Stomach (tissue), 4 donors: ENCODE data around the gene SLC22A1.

ENCODE experiments used
- CTCF ChIP-seq, 7 experiments: fragments of 450-650 bp in 4 of 7; fragments of 200-600 bp in 3 of 7; sonication (generic) in 3 of 7; IDR thresholded peaks; one replicate each; pipeline ENCODE4 v1.5.1; 2016 to 2019; ENCODE audit warnings: antibody characterized with exemption in 7 of 7, control low read depth in 2 of 7, mild to moderate bottlenecking in 1 of 7
- EP300 ChIP-seq: sonication (generic); formaldehyde crosslinking; IDR thresholded peaks from one replicate; pipeline ENCODE4 v1.6.1; 2017; ENCODE audit warnings: antibody characterized with exemption

- no peak for TF ChIP-seq EP300
- no peak for TF ChIP-seq CTCF (IDR thresholded peaks at IDR 0.05)
These were observed 39.0 kb upstream of the SLC22A1 start for GRCh38 chr6:160082627-160083026.
